Measurements from ENCODE around the gene PHACTR4.
"Not testable (repeated sequence)": the region's sequence is repeated elsewhere in the genome, so short reads cannot be mapped to it uniquely, and the experiment has no call there.

PHACTR4 gene

GRCh38 chr1:28437264-28437923 lies 67.9 kb downstream of the PHACTR4 start:
- DNase-seq (ENCODE audit: low read depth), result no peak

DNA sequence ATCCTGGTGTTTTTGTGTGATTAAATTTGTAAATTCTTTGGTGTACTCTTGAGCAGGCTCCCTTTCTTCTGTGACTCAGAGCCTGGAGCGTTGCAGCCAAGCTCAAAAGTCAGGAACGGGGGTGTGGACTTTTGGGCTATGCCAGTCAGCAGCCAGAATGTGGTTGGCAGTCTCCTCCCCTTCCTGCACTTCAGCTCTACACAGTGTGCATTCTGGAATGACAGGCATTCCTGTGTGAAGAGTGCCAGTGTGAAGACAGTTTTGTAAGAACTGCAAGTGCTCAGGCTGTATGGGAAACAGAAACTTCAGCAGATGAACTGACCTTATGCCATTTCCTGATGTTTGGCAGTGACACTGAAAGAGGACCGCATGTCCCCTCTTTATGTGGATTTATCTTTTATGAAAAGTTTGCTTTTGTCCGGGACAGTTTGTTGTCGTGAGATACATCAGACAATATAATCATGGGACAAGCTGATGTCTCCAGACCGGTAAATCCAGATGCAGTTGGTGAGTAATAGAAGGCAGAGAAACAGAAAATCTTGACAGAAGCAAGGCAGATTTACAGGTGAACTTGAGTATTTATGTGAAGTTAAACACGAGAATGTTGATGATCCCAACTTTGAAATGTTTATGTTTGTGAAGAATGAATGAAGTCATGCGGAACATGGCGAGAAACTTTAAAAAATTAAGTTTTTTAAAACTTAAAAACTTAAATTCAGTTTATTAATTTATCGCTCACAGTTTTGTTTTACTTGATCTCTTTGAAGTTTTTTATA lies 68.6 kb downstream of the PHACTR4 start:
- no peak for DNase-seq (ENCODE audit: low read depth)

GRCh38 chr1:28439320-28439719 lies 69.8 kb downstream of the PHACTR4 start:
- no peak for DNase-seq (ENCODE audit: low read depth)

DNA sequence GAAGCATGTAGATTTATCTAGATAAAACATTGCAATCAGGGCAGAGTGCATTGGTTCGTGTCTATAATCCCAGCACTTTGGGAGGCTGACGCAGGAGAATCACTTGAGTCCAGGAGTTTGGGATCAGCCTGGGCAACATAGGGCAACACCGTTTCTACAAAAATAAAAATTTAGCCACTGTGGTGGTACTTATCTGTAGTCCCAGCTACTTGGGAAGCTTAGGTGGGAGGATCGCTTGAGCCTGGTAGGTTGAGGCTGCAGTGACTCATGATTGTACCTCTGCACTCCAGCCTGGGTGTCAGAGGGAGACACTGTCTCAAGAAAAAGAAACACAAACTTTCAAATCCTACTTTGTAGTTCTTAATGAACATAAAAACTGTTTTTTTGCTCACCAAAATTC lies 72.1 kb downstream of the PHACTR4 start:
- DNase-seq (ENCODE audit: low read depth), result no peak

DNA sequence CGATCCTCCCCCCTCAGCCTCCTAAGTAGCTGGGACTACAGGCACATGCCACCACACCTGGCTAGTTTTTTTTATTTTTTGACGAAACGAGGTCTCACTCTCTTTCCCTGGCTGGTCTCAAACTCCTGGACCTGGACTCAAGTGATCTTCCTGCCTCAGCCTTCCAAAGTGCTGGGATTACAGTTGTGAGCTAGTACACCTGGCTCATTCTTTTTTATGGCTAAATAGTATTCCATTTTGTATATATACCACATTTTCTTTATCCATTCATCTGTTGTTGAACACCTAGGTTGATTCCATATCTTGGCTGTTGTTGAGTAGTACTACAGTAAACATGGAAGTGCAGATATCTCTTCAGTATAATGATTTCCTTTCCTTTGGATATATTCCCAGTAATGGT lies 74.0 kb downstream of the PHACTR4 start:
- DNase-seq (ENCODE audit: low read depth), result no peak

- no peak for DNase-seq (ENCODE audit: low read depth)
Measured at GRCh38 chr1:28447679-28448078, 78.1 kb downstream of the PHACTR4 start.

DNA sequence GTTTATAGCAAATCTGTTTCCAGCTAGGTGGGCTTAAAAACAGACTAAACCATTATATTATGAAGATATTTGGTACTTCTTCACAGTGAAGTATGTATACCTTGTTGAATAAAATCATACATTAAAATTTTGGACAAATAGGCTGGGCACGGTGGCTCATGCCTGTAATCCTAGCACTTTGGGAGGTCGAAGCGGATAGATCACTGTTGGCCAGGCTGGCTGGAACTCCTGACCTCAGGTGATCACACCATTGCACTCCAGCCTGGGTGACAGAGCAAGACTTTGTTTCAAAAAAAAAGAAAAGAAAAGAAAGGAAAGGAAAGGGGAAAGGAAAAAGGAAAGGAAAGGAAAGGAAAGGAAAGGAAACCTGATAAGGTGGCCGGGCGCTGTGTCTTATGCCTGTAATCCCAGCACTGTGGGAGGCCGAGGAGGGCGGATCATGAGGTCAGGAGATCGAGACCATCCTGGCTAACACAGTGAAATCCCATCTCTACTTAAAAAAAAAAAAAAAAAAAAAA lies 78.6 kb downstream of the PHACTR4 start:
- DNase-seq (ENCODE audit: low read depth), result not testable (repeated sequence)

DNA sequence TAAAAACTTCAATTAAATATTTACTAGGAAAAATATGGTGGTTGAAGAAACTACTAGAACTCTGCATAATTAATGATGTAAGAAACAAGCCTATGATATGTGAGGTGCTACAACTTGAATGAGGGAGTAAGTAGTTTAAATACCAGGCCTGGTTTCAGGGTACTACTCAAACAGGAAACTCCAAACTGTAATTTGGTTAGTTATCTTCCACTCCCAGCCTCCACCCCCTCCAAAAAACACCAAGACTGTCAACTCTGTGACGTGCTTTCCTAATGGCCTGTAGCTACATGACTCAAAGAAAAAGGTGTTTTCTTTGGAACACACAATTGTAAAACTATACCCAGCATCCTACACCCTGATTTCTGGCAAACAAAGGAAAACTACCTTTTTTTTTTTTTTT lies 80.4 kb downstream of the PHACTR4 start:
- DNase-seq (ENCODE audit: low read depth), result no peak

DNA sequence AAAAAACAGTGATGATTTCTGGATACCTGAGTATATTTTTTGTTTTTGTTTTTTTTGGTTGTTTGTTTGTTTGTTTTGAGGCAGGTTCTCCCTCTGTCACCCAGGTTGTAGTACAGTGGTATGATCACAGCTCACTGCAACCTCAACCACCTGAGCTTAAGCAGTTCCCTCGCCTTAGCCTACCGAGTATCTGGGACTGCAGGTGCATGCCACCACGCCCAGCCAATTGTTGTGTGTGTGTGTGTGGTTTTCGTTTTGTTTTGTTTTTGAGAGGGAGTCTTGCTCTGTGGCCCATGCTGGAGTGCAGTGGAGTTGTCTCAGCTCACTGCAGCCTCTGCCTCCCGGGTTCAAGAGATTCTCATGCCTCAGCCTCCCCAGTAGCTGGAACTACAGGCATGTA lies 81.0 kb downstream of the PHACTR4 start:
- DNase-seq (ENCODE audit: low read depth), result no peak

DNA sequence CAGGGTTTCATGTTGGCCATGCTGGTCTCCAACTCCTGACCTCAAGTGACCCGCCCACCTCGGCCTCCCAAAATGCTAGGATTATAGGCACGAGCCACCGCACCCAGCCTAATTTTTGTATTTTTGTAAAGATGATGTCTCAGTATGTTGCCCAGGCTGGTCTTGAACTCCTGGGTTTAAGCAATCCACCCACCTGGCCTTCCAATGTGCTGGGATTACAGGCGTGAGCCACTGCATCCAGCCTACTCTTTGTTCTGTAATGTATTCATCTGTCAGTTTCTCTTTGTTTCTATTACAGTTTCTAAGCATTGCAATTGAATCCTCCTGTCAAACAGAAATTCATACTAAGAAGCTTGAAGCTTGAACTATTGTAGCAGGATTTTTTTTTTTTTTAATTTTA lies 81.5 kb downstream of the PHACTR4 start:
- no peak for DNase-seq (ENCODE audit: low read depth)

GRCh38 chr1:28456078-28456477 lies 86.5 kb downstream of the PHACTR4 start:
- no peak for DNase-seq (ENCODE audit: low read depth)

DNA sequence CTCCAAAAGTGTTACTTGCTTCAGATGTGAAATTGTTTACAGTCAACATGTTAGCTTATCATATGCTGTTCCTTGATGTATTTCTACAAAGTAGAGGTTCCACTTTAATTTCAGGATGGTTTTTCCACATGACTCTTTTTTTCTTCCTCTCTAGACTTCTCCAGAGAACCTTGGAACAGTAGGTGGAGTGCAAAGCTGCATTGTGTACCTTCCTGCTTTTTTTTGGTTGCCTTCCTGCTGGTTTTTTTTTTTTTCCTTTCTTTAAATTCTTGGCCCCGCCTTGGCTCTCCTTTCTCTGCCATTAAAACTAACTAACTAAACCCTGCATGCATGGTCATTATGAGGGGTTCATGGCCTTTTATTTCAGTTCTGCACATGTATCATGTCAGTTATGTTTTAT lies 88.1 kb downstream of the PHACTR4 start:
- DNase-seq (ENCODE audit: low read depth), result no peak

GRCh38 chr1:28458237-28459228 lies 89.0 kb downstream of the PHACTR4 start:
- no peak for DNase-seq (ENCODE audit: low read depth)

- DNase-seq (ENCODE audit: low read depth), result no peak
Measured at GRCh38 chr1:28466226-28466778, 96.8 kb downstream of the PHACTR4 start.

- no peak for DNase-seq (ENCODE audit: low read depth)
Measured at GRCh38 chr1:28470146-28470545, 100.6 kb downstream of the PHACTR4 start.

GRCh38 chr1:28479497-28479896 lies 110.0 kb downstream of the PHACTR4 start:
- not testable (repeated sequence) for DNase-seq (ENCODE audit: low read depth)

- no peak for DNase-seq (ENCODE audit: low read depth)
Measured at GRCh38 chr1:28480308-28480707, 110.8 kb downstream of the PHACTR4 start.

DNA sequence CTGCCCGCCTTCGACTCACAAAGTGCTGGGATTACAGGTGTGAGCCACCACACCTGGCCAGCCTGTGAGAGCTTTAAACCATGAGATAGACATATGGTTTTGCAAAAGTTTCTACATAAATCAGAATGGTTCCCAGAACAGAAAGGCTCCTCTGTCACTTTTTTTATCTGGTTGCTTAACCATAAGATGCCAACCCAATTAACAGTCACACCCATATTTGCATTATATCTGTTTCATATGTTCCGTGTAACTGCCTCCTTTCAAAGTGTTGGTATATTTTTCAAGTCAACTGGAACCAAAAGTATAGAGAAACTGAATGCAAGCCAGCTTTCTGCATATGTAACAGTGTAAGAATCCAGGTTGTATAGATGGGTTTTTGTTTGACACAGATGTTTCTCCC lies 112.6 kb downstream of the PHACTR4 start:
- no peak for DNase-seq (ENCODE audit: low read depth)

DNA sequence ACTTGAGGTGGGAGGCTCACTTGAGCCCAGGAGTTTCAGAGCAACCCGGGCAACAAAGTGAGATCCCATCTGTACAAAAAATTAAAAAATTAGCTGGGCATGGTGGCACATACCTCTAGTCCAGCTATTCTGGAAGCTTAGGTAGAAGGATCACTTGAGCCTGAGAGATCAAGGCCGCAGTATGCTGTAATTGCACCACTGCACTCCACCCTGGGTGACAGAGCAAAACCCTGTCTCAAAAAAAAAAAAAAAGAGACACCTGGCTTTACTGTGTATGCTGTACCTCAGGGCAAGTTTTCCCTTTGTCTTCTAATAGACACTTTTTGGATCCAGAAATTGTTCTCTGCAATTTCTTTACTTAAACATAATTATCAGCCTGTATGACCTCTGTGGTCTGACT lies 113.2 kb downstream of the PHACTR4 start:
- no peak for DNase-seq (ENCODE audit: low read depth)

- DNase-seq (ENCODE audit: low read depth), result no peak
Measured at GRCh38 chr1:28494737-28495136, 125.2 kb downstream of the PHACTR4 start.

- DNase-seq (ENCODE audit: low read depth), result no peak
Measured at GRCh38 chr1:28499553-28499952, 130.0 kb downstream of the PHACTR4 start.

- DNase-seq (ENCODE audit: low read depth), result no peak
Measured at GRCh38 chr1:28501925-28502324, 132.4 kb downstream of the PHACTR4 start.

All from T-helper 22 cell (primary cell).